ENCODE measurements around the gene RFPL2.
"Not testable (repeated sequence)": the region's sequence is repeated elsewhere in the genome, so short reads cannot be mapped to it uniquely, and the experiment has no call there.

The RFPL2 gene

GRCh38 chr22:32142600-32142999, 62.3 kb downstream of the RFPL2 start:
- TF ChIP-seq Cebpa-rat (IDR thresholded peaks at IDR 0.05) = no peak
- Histone ChIP-seq H3K27ac (peak overlapping the region in 9 of 11 experiments; percentile 22 to 94 (median 88); a peak in 17 of 22 replicates), H3K4me3 (no peak overlapping the region), H3K9me3 (replicated peaks in 1 of 11) (peaks cover 9 to 17% (median 9%) of the 10 kb centered on the region in 11 experiments), H3K36me3 (0 out of 22 replicates have a peak, but pooled peaks cover 0 to 4% (median 0%) of the 10 kb centered on the region in 11 experiments), H4K20me1 (no peaks in the 10 kb centered on the region), H3K4me2 (peak overlapping the region in 9 of 11 experiments; percentile 8 to 90 (median 80); a peak in 17 of 22 replicates), H3K27me3 (no peaks in the 10 kb centered on the region), H3K4me1 (peaks cover 20 to 62% (median 51%) of the 10 kb centered on the region in 10 experiments), H3K9ac (peak overlapping the region in 1 of 11 experiments; percentile 75; a peak in 2 of 22 replicates)

GRCh38 chr22:32140688-32141087, 64.2 kb downstream of the RFPL2 start:
- peaks cover 26 to 80% (median 60%) of the 10 kb centered on the region in 10 experiments for H3K4me1 ChIP-seq
- H3K4me3 ChIP-seq, H3K27ac ChIP-seq, H4K20me1 ChIP-seq, H3K27me3 ChIP-seq, H3K9ac ChIP-seq, H3K36me3 ChIP-seq: not testable (repeated sequence)
- H3K9me3 ChIP-seq (replicated peaks in 1 of 11) = peaks cover 0 to 11% (median 0%) of the 10 kb centered on the region in 11 experiments; a peak in 4 of 22 replicates
- H3K4me2 ChIP-seq = peak overlapping the region in 2 of 11 experiments; percentile 37 to 90; a peak in 1 of 22 replicates

Measured in BLaER1 treated with 17β-estradiol and CSF1 and Interleukin-3, amounts not matched to agents 10 nM and 100 nM (cell line).